ENCODE data around the gene KDM6B.

The KDM6B gene

GRCh38 chr17:7873051-7873450 is 39.0 kb downstream of the KDM6B start:
- ATAC-seq (replicated peaks) = no peak
- Mint-ChIP-seq H3K4me1 (ENCODE audit: low read depth in 2 of 2) (peaks cover 14 to 26% of the 10 kb centered on the region in 2 donors), H3K27me3 (no peaks in the 10 kb centered on the region), H3K27ac (peak overlapping the region in 1 of 2 donors; percentile 39), H3K36me3 (ENCODE audit: insufficient read depth) (peaks cover 2% of the 10 kb centered on the region), H3K9me3 (no peaks in the 10 kb centered on the region), H3K4me3 (no peak overlapping the region)
- DNase-seq = no peak

GRCh38 chr17:7875804-7876370 is 41.9 kb downstream of the KDM6B start:
- Mint-ChIP-seq H3K4me3 (no peak overlapping the region), H3K36me3 (ENCODE audit: insufficient read depth) (peaks cover 6% of the 10 kb centered on the region), H3K27me3 (no peaks in the 10 kb centered on the region), H3K4me1 (ENCODE audit: low read depth in 2 of 2) (peaks cover 4 to 17% of the 10 kb centered on the region in 2 donors), H3K9me3 (no peaks in the 10 kb centered on the region), H3K27ac (peak overlapping the region; percentile 11 to 12)
- DNase-seq = no peak
- ATAC-seq (replicated peaks) = no peak

DNA sequence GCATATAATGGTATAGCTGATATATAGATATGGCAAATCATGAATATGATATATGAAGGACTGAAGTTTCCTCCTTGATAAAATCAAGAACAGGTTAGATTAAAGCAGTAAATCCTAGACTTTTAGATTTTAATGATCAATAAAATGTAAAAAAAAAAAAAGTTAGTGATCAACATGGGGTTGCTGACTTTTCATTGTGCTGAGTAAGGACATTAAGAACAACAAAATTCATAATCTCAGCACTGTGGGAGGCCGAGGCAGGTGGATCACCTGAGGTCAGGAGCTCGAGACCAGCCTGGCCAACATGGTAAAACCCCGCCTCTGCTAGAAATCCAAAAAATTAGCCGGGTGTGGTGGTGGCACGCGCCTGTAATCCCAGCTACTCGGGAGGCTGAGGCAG is 44.2 kb downstream of the KDM6B start:
- H3K4me1 Mint-ChIP-seq (ENCODE audit: low read depth in 2 of 2) = peaks cover 4 to 17% of the 10 kb centered on the region in 2 donors
- H3K9me3 Mint-ChIP-seq = no peaks in the 10 kb centered on the region
- no peak overlapping the region for H3K4me3 Mint-ChIP-seq
- ATAC-seq (replicated peaks) (no peak), DNase-seq (no peak)
- no peak overlapping the region for H3K27ac Mint-ChIP-seq
- H3K27me3 Mint-ChIP-seq = no peaks in the 10 kb centered on the region
- peaks cover 6% of the 10 kb centered on the region for H3K36me3 Mint-ChIP-seq (ENCODE audit: insufficient read depth)

- Mint-ChIP-seq H3K36me3 (ENCODE audit: insufficient read depth) (peaks cover 9% of the 10 kb centered on the region), H3K4me3 (no peak overlapping the region), H3K27ac (no peak overlapping the region), H3K27me3 (no peaks in the 10 kb centered on the region), H3K4me1 (ENCODE audit: low read depth in 2 of 2) (peaks cover 4 to 8% of the 10 kb centered on the region in 2 donors), H3K9me3 (no peaks in the 10 kb centered on the region)
- no peak for ATAC-seq (replicated peaks)
- no peak for DNase-seq
These were observed 46.3 kb downstream of the KDM6B start for GRCh38 chr17:7880076-7880868.

DNA sequence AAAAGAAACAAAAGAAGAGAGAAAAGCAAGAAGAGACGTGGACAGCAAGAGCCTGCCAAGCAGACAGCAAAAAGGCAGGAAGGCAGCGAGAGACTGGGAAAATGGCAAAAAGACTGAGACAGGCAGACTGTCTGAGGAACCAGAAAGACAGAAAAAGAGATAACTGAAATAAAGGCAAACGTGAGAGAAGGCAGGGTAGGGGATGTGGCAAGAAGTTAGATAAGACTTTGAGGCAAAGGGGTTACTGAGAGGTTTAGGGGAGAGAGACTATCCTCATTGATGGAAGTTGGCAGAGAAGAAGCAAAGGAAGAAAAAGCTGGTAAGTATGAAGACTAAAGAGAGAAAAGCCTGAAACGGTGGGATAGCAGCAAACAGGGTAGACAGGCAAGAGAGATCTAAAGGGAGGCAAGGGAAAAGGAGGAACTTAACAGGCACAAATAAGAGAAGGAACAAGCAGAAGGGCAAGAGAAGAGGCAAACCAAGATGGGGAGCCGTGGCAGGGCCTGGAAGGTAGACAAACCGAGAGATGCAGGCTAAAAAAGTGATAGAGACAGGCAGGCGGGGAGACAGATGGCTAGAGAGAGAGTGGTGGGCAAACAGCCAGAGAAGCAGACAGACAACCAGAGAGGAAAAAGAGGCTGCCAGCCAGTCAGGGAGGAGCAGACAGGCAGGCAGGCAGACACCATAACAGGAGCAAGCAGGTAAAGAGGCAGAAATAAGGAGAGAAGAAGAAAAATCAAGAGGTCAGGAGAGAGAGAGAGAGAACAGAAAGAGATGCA is 47.4 kb downstream of the KDM6B start:
- Mint-ChIP-seq H3K27ac (no peak overlapping the region), H3K4me3 (no peak overlapping the region), H3K36me3 (ENCODE audit: insufficient read depth) (peaks cover 15% of the 10 kb centered on the region), H3K4me1 (ENCODE audit: low read depth in 2 of 2) (peaks cover 3 to 6% of the 10 kb centered on the region in 2 donors), H3K9me3 (no peaks in the 10 kb centered on the region), H3K27me3 (no peaks in the 10 kb centered on the region)
- ATAC-seq (replicated peaks) (no peak), DNase-seq (no peak)

DNA sequence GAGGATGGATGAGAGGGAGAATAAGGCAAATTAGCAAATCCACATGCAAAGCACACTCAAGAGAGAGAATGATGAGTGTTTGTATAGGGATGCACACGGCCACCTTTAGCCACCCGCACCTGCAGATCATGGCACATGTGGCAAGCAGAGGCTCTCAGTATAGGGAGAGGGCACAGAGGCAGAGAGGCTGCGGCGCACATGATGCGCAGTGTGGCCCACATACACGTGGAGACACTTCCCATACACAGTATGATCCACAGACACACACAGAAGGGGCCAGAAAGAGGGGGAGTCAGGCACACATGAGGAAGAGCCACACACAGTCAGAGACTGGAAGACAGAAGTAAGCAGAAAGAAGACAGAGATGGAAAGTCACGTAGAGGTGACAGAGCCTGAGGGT is 48.1 kb downstream of the KDM6B start:
- ATAC-seq (replicated peaks) (no peak), DNase-seq (no peak)
- peaks cover 0 to 8% of the 10 kb centered on the region in 2 donors for H3K4me1 Mint-ChIP-seq (ENCODE audit: low read depth in 2 of 2)
- peaks cover 17% of the 10 kb centered on the region for H3K36me3 Mint-ChIP-seq (ENCODE audit: insufficient read depth)
- no peaks in the 10 kb centered on the region for H3K27me3 Mint-ChIP-seq
- no peak overlapping the region for H3K4me3 Mint-ChIP-seq
- no peaks in the 10 kb centered on the region for H3K9me3 Mint-ChIP-seq
- H3K27ac Mint-ChIP-seq = no peak overlapping the region

DNA sequence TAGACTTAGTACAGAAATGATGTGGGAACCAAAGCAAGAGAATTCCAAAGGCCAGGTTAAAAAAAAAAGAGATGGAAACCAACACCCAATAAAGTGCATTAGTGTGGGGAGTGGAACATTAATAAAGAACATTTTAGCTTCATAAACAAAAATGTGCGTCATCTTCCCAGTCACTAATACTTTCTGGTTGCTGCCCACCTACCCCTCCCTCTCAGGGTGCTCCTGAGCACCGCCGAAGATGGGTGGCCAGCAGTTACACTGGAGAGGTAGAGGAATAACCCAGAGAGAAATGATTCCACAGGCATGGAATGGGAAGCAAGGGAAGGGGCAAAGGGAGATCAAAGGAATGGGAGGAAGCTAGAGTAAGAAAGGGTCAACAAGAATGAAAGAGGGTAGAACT is 48.6 kb downstream of the KDM6B start:
- Mint-ChIP-seq H3K27ac (no peak overlapping the region), H3K4me3 (no peak overlapping the region), H3K27me3 (no peaks in the 10 kb centered on the region), H3K36me3 (ENCODE audit: insufficient read depth) (peaks cover 17% of the 10 kb centered on the region), H3K9me3 (no peaks in the 10 kb centered on the region), H3K4me1 (ENCODE audit: low read depth in 2 of 2) (peaks cover 0 to 8% of the 10 kb centered on the region in 2 donors)
- no peak for ATAC-seq (replicated peaks)
- DNase-seq = no peak
